Stomach smooth muscle (tissue), 2 donors: ENCODE data around the gene CMTM2.

ENCODE experiments used
- H3K27ac ChIP-seq: one replicate; pipeline ENCODE4 v1.7.0; 2013; ENCODE audit warnings: mild to moderate bottlenecking, low read length, inconsistent platforms
- H3K27me3 ChIP-seq, 2 donors: one replicate each; pipeline ENCODE4 v1.7.0; 2013; ENCODE audit warnings: low read length in 2 of 2; ENCODE audit not compliant: insufficient read depth in 2 of 2, control insufficient read depth in 1 of 2
- H3K36me3 ChIP-seq, 2 donors: one replicate each; pipeline ENCODE4 v1.7.0; 2013; ENCODE audit warnings: low read length in 2 of 2; ENCODE audit not compliant: control insufficient read depth in 2 of 2, insufficient read depth in 2 of 2
- H3K4me1 ChIP-seq: one replicate; pipeline ENCODE4 v1.7.0; 2013; ENCODE audit warnings: low read length; ENCODE audit not compliant: control insufficient read depth, insufficient read depth
- H3K4me3 ChIP-seq, 2 donors: one replicate each; pipeline ENCODE4 v1.7.0; 2013; ENCODE audit warnings: low read length in 2 of 2
- H3K9ac ChIP-seq, 2 donors: one replicate each; pipeline ENCODE4 v1.7.0; 2013; ENCODE audit warnings: low read length in 2 of 2, mild to moderate bottlenecking in 1 of 2
- H3K9me3 ChIP-seq, 2 donors: one replicate each; pipeline ENCODE4 v1.7.0; 2013; ENCODE audit warnings: low read length in 2 of 2; ENCODE audit not compliant: control insufficient read depth in 2 of 2
- donor health status: healthy.
- donor health status: Pancreatic carcinoma.

Gene CMTM2

DNA sequence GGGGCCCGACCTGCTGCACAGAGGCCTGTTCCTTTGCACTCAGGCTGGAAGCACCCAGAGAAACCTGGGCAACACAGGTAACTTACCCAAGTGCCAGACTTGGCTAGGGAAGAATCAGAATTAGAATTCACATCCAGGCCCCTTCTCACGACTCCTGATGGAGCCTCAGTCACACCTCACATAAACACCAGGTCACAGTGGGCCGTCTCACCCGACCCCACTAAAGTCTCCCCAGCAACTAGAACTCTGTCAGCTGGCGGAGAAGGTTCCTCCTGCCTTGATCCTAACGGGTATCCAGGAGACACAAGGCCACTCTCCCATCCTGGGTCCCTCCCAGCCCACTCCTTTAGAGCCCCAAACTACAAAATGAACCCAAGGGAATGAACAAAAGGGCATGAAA, 35.7 kb upstream of the CMTM2 start:
- Histone ChIP-seq H3K9ac (no peak overlapping the region), H3K36me3 (peaks cover 12 to 29% of the 10 kb centered on the region in 2 donors), H3K9me3 (no peaks in the 10 kb centered on the region), H3K27ac (no peak overlapping the region), H3K27me3 (no peaks in the 10 kb centered on the region), H3K4me3 (no peak overlapping the region), H3K4me1 (peaks cover 11% of the 10 kb centered on the region)

GRCh38 chr16:66544016-66544757, 35.1 kb upstream of the CMTM2 start:
- Histone ChIP-seq H3K9ac (no peak overlapping the region), H3K4me3 (no peak overlapping the region), H3K27ac (no peak overlapping the region), H3K36me3 (peaks cover 7 to 26% of the 10 kb centered on the region in 2 donors), H3K27me3 (no peaks in the 10 kb centered on the region), H3K4me1 (peaks cover 15% of the 10 kb centered on the region), H3K9me3 (no peaks in the 10 kb centered on the region)

DNA sequence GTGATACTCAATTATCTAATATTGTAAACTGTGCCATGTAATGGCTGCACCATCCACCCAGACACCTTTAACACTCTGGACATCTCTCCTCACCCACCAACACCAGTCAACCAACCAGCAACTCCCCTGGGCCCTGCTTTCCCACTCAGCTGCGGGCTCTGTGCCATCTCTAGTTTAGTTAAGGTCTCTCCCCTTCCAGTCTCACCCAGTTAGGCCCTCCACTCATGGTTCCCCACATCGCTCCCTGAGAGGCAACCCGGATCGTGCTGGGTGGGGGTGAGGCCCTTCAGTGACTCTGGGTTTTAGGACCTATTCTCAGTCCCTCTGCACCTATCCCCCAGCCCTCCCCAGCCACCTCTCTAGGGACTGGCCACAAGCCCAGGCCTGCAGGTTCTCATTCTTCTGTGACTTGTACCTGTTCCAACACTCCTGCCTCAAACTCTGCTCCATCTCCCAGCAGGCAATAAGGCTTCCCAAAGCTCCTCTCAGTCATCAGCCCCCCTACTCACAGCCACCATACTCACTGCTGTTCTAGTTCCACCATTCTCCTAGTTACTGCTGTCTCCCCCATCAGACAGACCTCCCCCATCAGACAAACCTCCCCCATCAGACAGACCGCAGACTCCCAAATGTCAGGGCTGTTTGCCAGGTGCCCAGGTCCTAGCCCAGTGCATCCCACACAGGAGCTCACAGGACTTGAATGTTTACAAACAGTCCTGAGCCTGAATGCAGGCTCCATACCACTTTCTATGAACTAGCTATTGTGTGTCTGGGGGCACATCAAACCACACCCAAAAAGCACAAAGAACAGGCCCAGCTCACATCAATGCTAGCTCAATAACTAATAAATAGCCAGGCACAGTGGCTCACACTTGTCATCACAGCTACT, 31.9 kb upstream of the CMTM2 start:
- peaks cover 7 to 11% of the 10 kb centered on the region in 2 donors for H3K36me3 ChIP-seq
- no peak overlapping the region for H3K4me3 ChIP-seq
- no peak overlapping the region for H3K9ac ChIP-seq
- peaks cover 30% of the 10 kb centered on the region for H3K4me1 ChIP-seq
- H3K27me3 ChIP-seq = no peaks in the 10 kb centered on the region
- no peak overlapping the region for H3K27ac ChIP-seq
- H3K9me3 ChIP-seq = no peaks in the 10 kb centered on the region

DNA sequence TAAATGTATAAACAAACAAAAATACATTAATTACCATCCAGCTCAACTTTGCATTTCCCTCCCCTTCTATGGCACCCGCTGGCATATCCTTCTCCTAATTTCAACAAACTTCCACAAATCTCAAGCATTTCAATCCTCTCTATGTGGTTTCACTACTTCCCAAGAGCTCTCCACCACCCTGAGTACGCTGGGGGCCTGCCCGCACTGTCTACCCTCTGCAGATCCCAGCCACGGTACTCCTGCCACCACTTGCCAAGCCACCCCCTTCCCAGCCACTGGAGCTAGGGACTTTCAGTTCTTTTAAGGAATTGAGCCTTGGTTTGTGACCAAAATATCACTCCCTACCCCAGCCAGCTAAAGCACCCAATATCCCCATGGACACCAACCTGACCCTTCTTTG, 31.2 kb upstream of the CMTM2 start:
- no peak overlapping the region for H3K4me3 ChIP-seq
- peaks cover 7 to 11% of the 10 kb centered on the region in 2 donors for H3K36me3 ChIP-seq
- no peak overlapping the region for H3K9ac ChIP-seq
- H3K27me3 ChIP-seq = no peaks in the 10 kb centered on the region
- H3K27ac ChIP-seq = no peak overlapping the region
- no peaks in the 10 kb centered on the region for H3K9me3 ChIP-seq
- peaks cover 35% of the 10 kb centered on the region for H3K4me1 ChIP-seq

DNA sequence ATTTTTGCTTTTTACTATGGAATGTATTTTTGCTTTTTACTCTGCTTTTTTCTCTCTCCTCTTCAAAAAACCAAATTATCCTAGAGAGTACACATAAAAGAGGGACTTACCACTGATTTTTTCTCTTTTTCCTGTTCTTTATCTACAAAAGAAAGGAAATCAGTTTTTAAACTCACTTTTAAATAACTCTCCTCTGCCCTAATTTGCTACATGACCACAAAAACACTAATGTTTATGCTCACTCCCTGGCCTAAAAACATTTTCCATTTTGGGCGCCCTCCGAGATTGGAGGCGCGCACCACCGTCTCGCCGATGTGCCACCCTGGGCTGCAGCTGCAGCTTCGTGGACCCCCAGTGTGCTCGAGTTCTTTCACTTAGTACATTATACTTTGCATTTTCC, 30.4 kb upstream of the CMTM2 start:
- no peaks in the 10 kb centered on the region for H3K9me3 ChIP-seq
- H3K4me1 ChIP-seq = peaks cover 38% of the 10 kb centered on the region
- H3K4me3 ChIP-seq = peak overlapping the region; percentile 80 to 86
- no peaks in the 10 kb centered on the region for H3K27me3 ChIP-seq
- peak overlapping the region; percentile 92 for H3K27ac ChIP-seq
- peaks cover 0 to 6% of the 10 kb centered on the region in 2 donors for H3K36me3 ChIP-seq
- H3K9ac ChIP-seq = peak overlapping the region; percentile 79 to 95

DNA sequence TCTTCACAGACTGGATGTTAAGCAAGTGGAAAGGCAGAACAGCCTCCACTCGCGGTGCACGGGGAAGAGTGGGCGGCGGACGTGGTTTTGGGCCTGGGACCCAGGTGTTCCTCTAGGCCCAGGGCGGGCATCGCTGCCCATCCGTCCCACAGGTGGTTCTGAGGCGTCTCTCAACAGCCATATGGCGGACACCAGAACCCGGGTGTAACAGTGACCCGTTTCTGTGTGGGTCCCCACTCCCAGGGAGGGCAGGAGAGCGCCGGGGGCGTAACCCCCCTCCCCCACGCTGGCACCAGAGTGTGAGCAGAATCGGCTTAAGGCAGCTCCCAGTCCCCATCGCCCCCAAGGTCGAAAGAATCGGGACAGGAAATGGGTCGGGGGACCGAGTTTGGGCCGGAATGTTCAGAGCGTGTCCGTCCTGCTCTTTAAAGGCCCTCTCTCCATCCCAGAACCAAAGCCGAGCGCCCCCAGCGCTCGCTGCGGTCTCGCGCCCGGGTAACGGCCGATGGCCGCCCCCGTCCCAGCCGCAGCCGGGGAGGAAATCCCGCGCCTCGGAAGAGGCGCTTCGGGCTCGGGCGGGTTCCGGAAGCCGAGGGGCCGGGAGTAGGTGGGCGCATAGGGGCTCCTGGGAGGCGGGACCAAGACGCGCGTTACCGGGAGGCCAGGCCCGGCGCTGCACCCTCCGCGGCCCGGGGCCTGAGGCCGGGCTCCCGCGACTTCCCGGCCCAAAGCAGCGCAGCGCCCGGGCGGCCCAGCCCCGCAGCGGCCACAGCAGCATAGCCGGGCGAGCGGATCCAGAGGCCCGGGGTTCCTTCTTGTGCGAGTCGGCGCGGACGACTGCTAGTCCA, 29.8 kb upstream of the CMTM2 start, which contains the start of gene TK2:
Gene TK2 (minus strand): TSS at position 839 of the 848 bp plus-strand sequence. CDS start 61 bp downstream, at position 778.
- Histone ChIP-seq H3K27ac (peak within 1 kb of the TSS; percentile 92), H3K27me3 (no peaks in the 10 kb centered on the region), H3K4me1 (peaks cover 38% of the 10 kb centered on the region)

GRCh38 chr16:66551348-66551759, 27.9 kb upstream of the CMTM2 start:
- Histone ChIP-seq H3K9me3 (no peaks in the 10 kb centered on the region), H3K9ac (peak overlapping the region in 1 of 2 donors; percentile 91), H3K27ac (no peak overlapping the region), H3K4me3 (peak overlapping the region; percentile 92), H3K36me3 (peaks cover 0 to 2% of the 10 kb centered on the region in 2 donors), H3K27me3 (no peaks in the 10 kb centered on the region), H3K4me1 (peaks cover 38% of the 10 kb centered on the region)

More for the DNA sequence above, 29.8 kb upstream of the CMTM2 start, which contains the start of gene TK2:
- peak within 1 kb of the TSS; percentile 80 to 86 for H3K4me3 ChIP-seq
- peaks cover 0 to 4% of the 10 kb centered on the region in 2 donors for H3K36me3 ChIP-seq
- no peaks in the 10 kb centered on the region for H3K9me3 ChIP-seq
- peak within 1 kb of the TSS; percentile 79 to 95 for H3K9ac ChIP-seq

- H3K4me3 ChIP-seq = peak overlapping the region; percentile 92
- no peaks in the 10 kb centered on the region for H3K9me3 ChIP-seq
- no peaks in the 10 kb centered on the region for H3K27me3 ChIP-seq
- peak overlapping the region; percentile 96 for H3K27ac ChIP-seq
- peaks cover 38% of the 10 kb centered on the region for H3K4me1 ChIP-seq
- H3K9ac ChIP-seq = peak overlapping the region; percentile 91 to 97
- peaks cover 0 to 2% of the 10 kb centered on the region in 2 donors for H3K36me3 ChIP-seq
Measured at GRCh38 chr16:66551788-66552285, 27.4 kb upstream of the CMTM2 start.

- Histone ChIP-seq H3K36me3 (no peaks in the 10 kb centered on the region), H3K4me1 (peaks cover 38% of the 10 kb centered on the region), H3K9ac (peak within 1 kb of the TSS; percentile 91 to 97), H3K27me3 (no peaks in the 10 kb centered on the region), H3K27ac (peak within 1 kb of the TSS; percentile 96), H3K9me3 (no peaks in the 10 kb centered on the region), H3K4me3 (peak within 1 kb of the TSS; percentile 92)
Measured at GRCh38 chr16:66552286-66553177, 26.7 kb upstream of the CMTM2 start, which contains the start of gene CKLF. TSS of gene CKLF (plus strand) at chr16:66552576. CDS start at chr16:66552716, 140 bp downstream.
